Measurements from ENCODE around the gene MLLT11.
"Not testable (repeated sequence)": the region's sequence is repeated elsewhere in the genome, so short reads cannot be mapped to it uniquely, and the experiment has no call there.

Gene MLLT11

GRCh38 chr1:151056149-151056548, 4.0 kb upstream of the MLLT11 start:
- no peak for DNase-seq (ENCODE audit: low spot score)

- DNase-seq (ENCODE audit: low spot score): no peak
Measured at GRCh38 chr1:151058692-151059091, 1.5 kb upstream of the MLLT11 start.

- DNase-seq (ENCODE audit: low spot score): peak; percentile 90
Measured at GRCh38 chr1:151059109-151060006, 839 bp upstream of the MLLT11 start, which contains the start of gene CDC42SE1. Gene CDC42SE1 (minus strand): TSS chr1:151059622. CDS start chr1:151055730, 3,892 bp downstream.

GRCh38 chr1:151060657-151061421, 642 bp downstream of the MLLT11 start:
- DNase-seq (ENCODE audit: low spot score): no peak

DNA sequence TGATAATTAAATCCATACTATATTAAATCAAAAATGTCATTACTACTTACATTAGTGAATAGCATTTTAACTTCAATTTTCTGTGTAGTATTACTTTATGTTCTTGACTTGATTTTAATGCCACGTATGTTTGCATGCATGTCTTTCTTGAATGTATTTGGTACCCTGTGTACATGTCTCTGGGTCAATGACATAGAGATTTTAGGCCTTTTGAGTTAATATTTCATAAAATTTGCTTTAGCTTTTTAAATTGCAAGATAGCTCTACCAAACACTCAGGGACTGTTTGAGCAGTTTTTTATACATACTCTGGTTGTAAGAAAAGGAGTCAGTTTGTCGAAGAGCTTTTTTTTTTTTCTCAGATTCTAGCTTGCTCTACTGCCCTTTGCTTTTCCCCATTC, 1.5 kb downstream of the MLLT11 start:
- DNase-seq (ENCODE audit: low spot score): no peak

DNA sequence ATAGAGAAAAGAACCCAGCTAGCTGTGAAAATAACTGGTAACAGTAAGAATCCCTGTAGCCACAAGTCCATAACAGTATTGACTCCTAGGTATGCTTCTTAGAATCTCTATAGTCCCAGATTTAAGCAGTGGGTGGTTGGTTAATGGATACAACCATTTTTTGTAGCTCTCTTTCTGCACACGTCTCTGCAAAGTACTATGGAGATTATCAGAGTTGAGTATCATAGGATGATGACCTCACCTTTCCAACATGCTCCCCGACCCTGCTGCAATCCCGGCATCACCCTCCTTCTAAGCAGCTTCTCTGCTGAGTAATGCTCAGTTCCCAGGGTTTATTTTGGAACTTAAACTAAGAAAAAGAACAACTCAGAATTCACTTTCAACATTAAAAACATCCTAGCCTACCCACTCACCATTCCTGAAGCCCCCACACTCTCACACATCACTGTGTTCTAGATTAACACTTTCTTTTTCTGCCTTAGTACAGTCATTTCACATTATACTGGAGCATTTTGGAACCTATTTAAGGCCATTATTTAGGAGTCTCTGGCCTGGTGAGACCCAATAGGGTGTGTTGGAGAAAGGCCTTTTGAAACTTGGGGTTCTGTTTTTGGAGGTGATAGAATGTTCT, 2.7 kb downstream of the MLLT11 start:
- peak; percentile 73 for DNase-seq (ENCODE audit: low spot score)

DNA sequence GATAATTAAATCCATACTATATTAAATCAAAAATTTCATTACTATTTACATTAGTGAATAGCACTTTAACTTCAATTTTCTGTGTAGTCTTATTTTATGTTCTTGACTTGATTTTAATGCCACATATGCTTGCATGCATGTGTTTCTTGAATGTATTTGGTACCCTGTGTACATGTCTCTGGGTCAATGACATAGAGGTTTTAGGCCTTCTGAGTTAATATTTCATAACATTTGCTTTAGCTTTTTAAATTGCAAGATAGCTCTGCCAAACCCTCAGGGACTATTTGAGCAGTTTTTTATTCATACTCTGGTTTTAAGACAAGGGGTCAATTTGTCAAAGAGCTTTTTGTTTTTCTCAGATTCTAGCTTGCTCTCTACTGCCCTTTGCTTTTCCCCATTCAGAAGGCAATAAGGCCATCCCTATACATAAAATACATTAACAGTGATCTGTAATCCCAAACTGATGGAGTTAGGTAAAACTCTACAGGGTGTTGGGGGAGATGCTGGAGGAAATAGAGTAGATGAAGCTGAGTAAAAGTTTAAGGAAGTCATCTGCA, 5.0 kb downstream of the MLLT11 start:
- DNase-seq (ENCODE audit: low spot score): no peak

DNA sequence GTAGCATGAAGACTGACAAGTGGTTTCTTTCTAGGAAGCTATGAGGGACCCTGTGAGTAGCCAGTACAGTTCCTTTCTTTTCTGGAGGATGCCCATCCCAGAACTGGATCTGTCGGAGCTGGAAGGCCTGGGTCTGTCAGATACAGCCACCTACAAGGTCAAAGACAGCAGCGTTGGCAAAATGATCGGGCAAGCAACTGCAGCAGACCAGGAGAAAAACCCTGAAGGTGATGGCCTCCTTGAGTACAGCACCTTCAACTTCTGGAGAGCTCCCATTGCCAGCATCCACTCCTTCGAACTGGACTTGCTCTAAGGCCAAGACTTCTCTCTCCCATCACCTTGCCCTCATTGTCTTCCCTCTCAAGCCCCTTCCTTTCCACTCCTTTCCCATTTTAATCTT, 7.0 kb downstream of the MLLT11 start:
- DNase-seq (ENCODE audit: low spot score): no peak

DNA sequence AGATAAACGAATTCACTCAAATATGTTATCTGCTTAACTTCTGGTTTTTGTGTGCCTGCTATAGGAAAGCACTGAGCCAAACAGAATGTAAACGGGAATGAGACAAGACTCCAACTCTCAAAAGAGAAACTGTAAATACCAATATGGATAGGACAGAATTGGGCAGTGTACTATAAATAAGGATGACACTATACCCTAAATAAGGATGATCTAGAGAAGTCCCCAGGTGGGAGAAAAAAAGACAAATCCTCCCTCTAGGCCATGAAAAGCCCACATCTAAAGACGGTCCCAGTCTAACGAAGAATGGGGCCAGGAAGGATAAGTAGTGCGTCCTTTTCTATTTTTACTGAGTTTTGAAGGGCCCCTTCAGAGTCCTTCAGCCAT, 8.9 kb downstream of the MLLT11 start:
- no peak for DNase-seq (ENCODE audit: low spot score)

- peak; percentile 97 for DNase-seq (ENCODE audit: low spot score)
Measured at GRCh38 chr1:151070474-151071276, 10.5 kb downstream of the MLLT11 start, which contains the start of gene GABPB2. Gene GABPB2 (plus strand): TSS chr1:151070761. CDS start chr1:151088190, 17,429 bp downstream.

GRCh38 chr1:151072224-151072623, 12.0 kb downstream of the MLLT11 start:
- no peak for DNase-seq (ENCODE audit: low spot score)

DNA sequence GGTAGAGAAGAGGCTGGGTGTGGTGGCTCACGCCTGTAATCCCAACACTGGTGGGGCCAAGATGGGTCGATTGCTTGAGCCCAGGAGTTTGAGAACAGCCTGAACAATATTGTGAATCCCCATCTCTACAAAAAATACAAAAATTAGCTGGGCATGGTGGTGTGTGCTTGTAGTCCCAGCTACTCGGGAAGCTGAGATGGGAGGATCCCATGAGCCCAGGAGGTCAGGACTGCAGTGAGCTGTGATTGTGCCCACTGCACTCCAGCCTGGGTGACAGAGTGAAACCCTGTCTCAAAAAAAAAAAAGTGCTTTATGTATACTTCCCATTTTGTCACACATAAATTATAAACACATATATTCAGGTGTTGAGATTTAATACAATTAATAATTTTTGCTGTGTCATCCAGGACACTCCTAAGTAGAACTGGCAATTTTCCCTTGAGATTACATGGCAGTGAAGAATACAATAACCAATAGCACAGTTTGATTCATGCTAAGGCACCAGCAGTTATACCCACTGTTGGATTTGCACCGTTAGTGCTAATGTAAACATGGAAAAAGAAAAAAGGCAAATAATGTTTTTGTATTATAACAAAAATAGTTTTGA, 25.9 kb downstream of the MLLT11 start:
- no peak for DNase-seq (ENCODE audit: low spot score)

- not testable (repeated sequence) for DNase-seq (ENCODE audit: low spot score)
Measured at GRCh38 chr1:151097426-151097825, 37.2 kb downstream of the MLLT11 start.

GRCh38 chr1:151098126-151098525, 37.9 kb downstream of the MLLT11 start:
- no peak for DNase-seq (ENCODE audit: low spot score)

DNA sequence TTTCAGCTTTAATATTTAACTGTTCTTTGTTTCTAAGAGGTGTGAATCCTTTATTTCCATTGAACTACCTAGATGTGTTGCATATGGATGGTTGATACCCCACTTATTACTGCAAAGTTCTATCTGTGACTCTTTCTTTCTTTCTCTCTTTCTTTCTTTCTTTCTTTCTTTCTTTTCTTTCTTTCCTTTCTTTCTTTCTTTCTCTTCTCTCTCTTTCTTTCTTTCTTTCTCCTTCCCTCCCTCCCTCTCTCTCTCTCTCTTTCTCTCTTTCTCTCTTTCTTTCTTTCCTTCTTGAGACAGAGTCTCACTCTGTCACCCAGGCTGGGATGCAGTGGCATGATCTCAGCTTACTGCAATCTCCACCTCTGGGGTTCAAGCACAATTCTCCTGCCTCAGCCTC, 44.4 kb downstream of the MLLT11 start:
- DNase-seq (ENCODE audit: low spot score): no peak

DNA sequence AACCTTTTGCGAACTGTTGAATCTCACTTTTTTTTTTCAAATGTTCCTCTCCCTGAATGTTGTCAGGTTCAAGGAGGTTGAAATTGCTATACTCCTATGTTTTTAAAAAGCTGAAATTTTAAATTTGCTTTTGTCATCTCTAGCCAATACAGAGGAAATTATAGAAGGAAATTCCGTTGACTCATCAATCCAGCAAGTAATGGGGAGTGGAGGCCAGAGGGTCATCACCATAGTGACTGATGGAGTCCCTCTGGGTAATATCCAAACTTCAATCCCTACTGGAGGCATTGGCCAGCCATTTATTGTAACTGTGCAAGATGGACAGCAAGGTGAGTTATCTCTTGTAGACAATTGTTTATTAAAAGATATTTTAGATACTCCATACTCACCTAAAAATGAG, 46.7 kb downstream of the MLLT11 start:
- DNase-seq (ENCODE audit: low spot score): no peak

DNA sequence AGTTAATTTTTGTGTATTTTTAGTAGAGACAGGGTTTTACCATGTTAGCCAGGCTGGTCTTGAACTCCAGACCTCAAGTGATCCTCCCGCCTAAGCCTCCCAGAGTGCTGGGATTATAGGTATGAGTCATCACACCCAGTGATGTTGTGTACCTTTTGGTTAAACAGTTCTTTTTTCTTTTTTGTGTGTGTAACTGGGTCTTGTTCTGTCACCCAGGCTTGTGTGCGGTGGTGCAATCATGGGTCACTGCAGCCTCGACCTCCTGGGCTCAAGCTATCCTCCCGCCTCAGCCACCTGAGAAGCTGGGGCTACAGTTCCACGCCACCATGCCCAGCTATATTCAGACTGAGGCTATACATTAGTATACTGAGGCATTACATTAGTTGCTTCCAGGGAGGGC, 48.1 kb downstream of the MLLT11 start:
- no peak for DNase-seq (ENCODE audit: low spot score)

GRCh38 chr1:151113877-151114276, 53.7 kb downstream of the MLLT11 start:
- no peak for DNase-seq (ENCODE audit: low spot score)

Measured in RKO (cell line).